SK-N-SH (cell line): Measurements from ENCODE around the gene CKAP4. TPM values are rescaled to one million over a fixed set of nuclear protein-coding genes. Genes with fewer than 3 reads are reported as not detected.

ENCODE experiments used
- CTCF ChIA-PET: fragments of 300-600, 350-600 bp; formaldehyde crosslinking; extraction: SDS; loops from one replicate; lab custom pipeline; 2021; lab: Yijun Ruan, JAX
- POLR2A ChIA-PET: fragments of 350-600 bp; sonication (Branson Sonifier 250); formaldehyde crosslinking; extraction: SDS; loops from one replicate; lab custom pipeline; 2020; ENCODE audit warnings: antibody characterized with exemption, inconsistent platforms; lab: Yijun Ruan, JAX
- DNase-seq: peaks from one replicate; pipeline ENCODE4 v3.0.0; 2012
- H2AFZ ChIP-seq: fragments of 200-600 bp; sonication (generic); 2 replicates; pipeline ENCODE4 v1.8.1; 2016; ENCODE audit warnings: antibody characterized with exemption, mild to moderate bottlenecking, low read depth
- H3F3A ChIP-seq: fragments of 200-600 bp; sonication (generic); replicated peaks from 2 replicates; pipeline ENCODE3; 2016; ENCODE audit warnings: antibody characterized with exemption, mild to moderate bottlenecking; ENCODE audit not compliant: insufficient read depth
- H3K27ac ChIP-seq, 2 experiments: fragments of 200-500 bp in 1 of 2; fragments of 200-600 bp in 1 of 2; sonication (Bioruptor generic) in 1 of 2; sonication (generic), shearing (Covaris generic) in 1 of 2; 2 replicates each; pipeline versions ENCODE4 v1.5.1 to v1.6.1; 2014 to 2016; ENCODE audit warnings: low read depth in 2 of 2, inconsistent platforms in 1 of 2, low read length in 1 of 2, mild to moderate bottlenecking in 1 of 2, mixed read lengths in 1 of 2
- H3K27me3 ChIP-seq: fragments of 200-600 bp; sonication (generic), shearing (Covaris generic); 2 replicates; pipeline ENCODE4 v1.6.1; 2016; ENCODE audit warnings: mixed run types; ENCODE audit not compliant: insufficient read depth
- H3K36me3 ChIP-seq, 2 experiments: fragments of 200-500 bp in 1 of 2; fragments of 200-600 bp in 1 of 2; sonication (Bioruptor generic) in 1 of 2; sonication (generic) in 1 of 2; replicated peaks in 1 of 2; 2 replicates each; pipeline versions ENCODE3 to v1.5.1; 2014 to 2016; ENCODE audit warnings: low read length in 1 of 2, mild to moderate bottlenecking in 1 of 2; ENCODE audit not compliant: insufficient read depth in 2 of 2, control insufficient read depth in 1 of 2
- H3K4me1 ChIP-seq, 2 experiments: fragments of 200-500 bp in 1 of 2; fragments of 200-600 bp in 1 of 2; sonication (Bioruptor generic) in 1 of 2; sonication (generic), shearing (Covaris generic) in 1 of 2; 2 replicates each; pipeline versions ENCODE4 v1.5.1 to v1.6.1; 2014 to 2016; ENCODE audit warnings: low read depth in 1 of 2, low read length in 1 of 2, mixed run types in 1 of 2; ENCODE audit not compliant: insufficient read depth in 2 of 2, control insufficient read depth in 1 of 2
- H3K4me2 ChIP-seq: fragments of 200-600 bp; sonication (generic), shearing (Covaris generic); 2 replicates; pipeline ENCODE4 v1.6.1; 2017; ENCODE audit warnings: mixed run types
- H3K4me3 ChIP-seq, 2 experiments: fragments of 200-500 bp in 1 of 2; fragments of 200-600 bp in 1 of 2; sonication (Bioruptor generic) in 1 of 2; sonication (generic), shearing (Covaris generic) in 1 of 2; 2 replicates each; pipeline versions ENCODE4 v1.5.1 to v1.8.1; 2014 to 2016; ENCODE audit warnings: low read depth in 2 of 2, inconsistent platforms in 1 of 2, low read length in 1 of 2, mild to moderate bottlenecking in 1 of 2, mixed read lengths in 1 of 2, moderate library complexity in 1 of 2
- H3K79me2 ChIP-seq: fragments of 200-600 bp; sonication (generic); 2 replicates; pipeline ENCODE4 v1.8.1; 2017; ENCODE audit warnings: mild to moderate bottlenecking; ENCODE audit not compliant: insufficient read depth
- H3K9ac ChIP-seq: fragments of 200-600 bp; sonication (generic); 2 replicates; pipeline ENCODE4 v1.6.1; 2017; ENCODE audit warnings: mixed run types
- H3K9me2 ChIP-seq: fragments of 200-600 bp; sonication (generic); 2 replicates; pipeline ENCODE4 v1.6.1; 2017; ENCODE audit warnings: mixed run types
- H3K9me3 ChIP-seq: fragments of 200-600 bp; sonication (generic); 2 replicates; pipeline ENCODE4 v1.6.1; 2017; ENCODE audit warnings: mixed run types, mild to moderate bottlenecking, moderate library complexity
- H4K20me1 ChIP-seq: fragments of 200-600 bp; sonication (generic); 2 replicates; pipeline ENCODE4 v1.6.1; 2017; ENCODE audit warnings: mild to moderate bottlenecking, mixed run types; ENCODE audit not compliant: insufficient read depth
- CHD2 ChIP-seq: fragments of 150-350 bp; IDR thresholded peaks from 2 replicates; pipeline ENCODE4 v1.6.1; 2018; ENCODE audit warnings: low read length; ENCODE audit not compliant: partially characterized antibody
- EP300 ChIP-seq, 2 experiments: IDR thresholded peaks; 2 replicates each; pipeline versions ENCODE4 v1.4.0 to v1.6.1; 2012; ENCODE audit warnings: borderline replicate concordance in 1 of 2, low read depth in 1 of 2, low read length in 1 of 2
- EZH2phosphoT487 ChIP-seq: fragments of 200-600 bp; sonication (generic); IDR thresholded peaks from 2 replicates; pipeline ENCODE4 v1.6.1; 2017; ENCODE audit warnings: low read depth, mixed run types, mild to moderate bottlenecking, antibody characterized with exemption, moderate library complexity, borderline replicate concordance
- FOSL2 ChIP-seq: IDR thresholded peaks from 2 replicates; pipeline ENCODE4 v1.4.0; 2012; ENCODE audit warnings: low read depth, mild to moderate bottlenecking, moderate library complexity, borderline replicate concordance
- FOXJ3 ChIP-seq: sonication (generic); formaldehyde crosslinking; IDR thresholded peaks from 2 replicates; pipeline ENCODE4 v1.5.1; 2020; ENCODE audit warnings: mild to moderate bottlenecking, missing genetic modification reagents
- GABPA ChIP-seq: IDR thresholded peaks from 2 replicates; pipeline ENCODE4 v1.4.0; 2012; ENCODE audit warnings: low read depth, mild to moderate bottlenecking
- JUND ChIP-seq: IDR thresholded peaks from 2 replicates; pipeline ENCODE4 v1.4.0; 2012
- MEF2A ChIP-seq: IDR thresholded peaks from 2 replicates; pipeline ENCODE4 v1.4.0; 2012; ENCODE audit warnings: low read depth, borderline replicate concordance
- MXI1 ChIP-seq: IDR thresholded peaks from 2 replicates; pipeline ENCODE4 v1.6.1; 2012; ENCODE audit warnings: mild to moderate bottlenecking, low read depth, low read length, improper control_type of control experiment
- POLR2AphosphoS5 ChIP-seq: IDR thresholded peaks from 2 replicates; pipeline ENCODE4 v1.6.1; 2012; ENCODE audit warnings: low read depth, low read length
- RAD21 ChIP-seq: IDR thresholded peaks from 2 replicates; pipeline ENCODE4 v1.6.1; 2012; ENCODE audit warnings: mild to moderate bottlenecking, low read length
- RCOR1 ChIP-seq: fragments of 150-350 bp; IDR thresholded peaks from 2 replicates; pipeline ENCODE4 v1.6.1; 2017; ENCODE audit warnings: antibody characterized with exemption, low read length
- TAF1 ChIP-seq: IDR thresholded peaks from 2 replicates; pipeline ENCODE4 v1.6.1; 2012; ENCODE audit warnings: low read depth, mild to moderate bottlenecking, low read length, moderate library complexity, borderline replicate concordance
- TCF12 ChIP-seq: IDR thresholded peaks from 2 replicates; pipeline ENCODE4 v1.4.0; 2012
- WGBS: methylation state at CpG from one replicate; pipeline ENCODE4 v1.1.6; 2017; ENCODE audit warnings: low lambda C conversion rate; 5-methylcytosine and 5-hydroxymethylcytosine counted together
- polyA plus RNA-seq, 3 experiments: library from polyadenylated mRNA; depleted of rRNA; stranded (reverse); fragments of >200 nt; gene quantifications; 2 replicates each; pipeline ENCODE4 v1.2.3, GENCODE V29; 2012
- TF ChIP-seq, protein P1 (sequence below): IDR thresholded peaks from 2 replicates; pipeline ENCODE4 v1.4.0; 2012; ENCODE audit warnings: low read depth
- TF ChIP-seq, protein P2 (sequence below): IDR thresholded peaks from 2 replicates; pipeline ENCODE4 v1.6.1; 2012; ENCODE audit warnings: mild to moderate bottlenecking, low read depth, low read length, moderate library complexity
- TF ChIP-seq, protein P3 (sequence below): IDR thresholded peaks from 2 replicates; pipeline ENCODE4; 2012

The CKAP4 gene
- polyA plus RNA-seq, 1 of the 3 experiments (the other 2 are of a cell fraction) = 113 TPM

GRCh38 chr12:106290666-106291065, 42.8 kb upstream of the CKAP4 start (continued):
- TF ChIP-seq MEF2A = no peak
- no peak for TF ChIP-seq GABPA

- Histone ChIP-seq H3K4me3 (no peak overlapping the region), H3K4me2 (no peak overlapping the region), H3K9me2 (no peaks in the 10 kb centered on the region), H3K36me3 (no peaks in the 10 kb centered on the region), H4K20me1 (no peaks in the 10 kb centered on the region), H3K27me3 (no peaks in the 10 kb centered on the region), H3K79me2 (no peaks in the 10 kb centered on the region), H3K9ac (no peak overlapping the region), H3K9me3 (no peaks in the 10 kb centered on the region), H2AFZ (peak overlapping the region; percentile 90), H3K4me1 (peaks cover 0 to 4% of the 10 kb centered on the region in 2 experiments; a peak in 2 of 4 replicates), H3K27ac (peak overlapping the region in 1 of 2 experiments; percentile 89; a peak in 2 of 4 replicates), H3F3A (peaks cover 9% of the 10 kb centered on the region)
- no peak for TF ChIP-seq TCF12
- TF ChIP-seq RAD21 = no peak
- TF ChIP-seq EZH2phosphoT487 = no peak
- TF ChIP-seq CHD2 = no peak
- POLR2A ChIA-PET = no interaction called here
- no peak for DNase-seq
- 94% methylated on average over 1 of the region's 1 CpG for WGBS
- CTCF ChIA-PET = interaction anchor here (0.6 to 1.5 kb wide), 2 partner anchors 62 to 816 kb away, joined by 3 to 4 read pairs; no protein-coding TSS in a partner anchor
Observed at GRCh38 chr12:106289196-106289681, 41.4 kb upstream of the CKAP4 start.

DNA sequence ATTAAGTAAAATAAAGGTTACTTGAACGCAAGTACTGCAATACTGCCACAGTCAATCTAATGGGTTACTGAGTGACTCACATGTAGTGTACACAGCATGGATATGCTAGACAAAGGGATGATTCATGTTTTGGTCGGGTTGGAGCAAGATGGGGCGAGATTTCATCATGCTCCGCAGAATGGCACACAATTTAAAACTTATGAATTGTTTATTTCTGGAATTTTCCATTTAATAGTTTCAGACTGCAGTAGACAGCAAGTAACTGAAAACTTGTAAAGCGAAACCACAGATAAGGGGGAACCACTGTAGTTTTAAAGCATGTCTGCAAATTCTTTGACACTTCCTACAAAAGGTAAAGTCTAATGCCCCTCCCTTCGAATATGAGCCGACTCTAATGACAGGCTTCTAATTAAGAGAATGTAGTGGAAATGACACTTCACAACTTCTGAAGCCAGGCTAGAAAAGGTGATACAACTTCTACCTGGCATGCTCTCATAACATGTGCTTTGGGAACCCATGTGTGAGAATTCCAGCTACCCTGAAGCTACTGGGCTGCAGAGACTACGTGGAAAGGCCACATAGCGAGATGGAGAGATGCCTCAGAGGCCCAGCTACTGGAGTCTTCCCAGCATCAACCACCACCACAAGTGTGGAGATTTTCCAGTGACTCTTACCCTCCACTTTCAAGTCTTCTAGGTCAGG, 40.8 kb upstream of the CKAP4 start:
- POLR2A ChIA-PET = no interaction called here
- H3K9me2 ChIP-seq = no peaks in the 10 kb centered on the region
- 44% methylated on average over 7 of the region's 9 CpGs for WGBS
- H3K27ac ChIP-seq = peak overlapping the region in 1 of 2 experiments; percentile 89; a peak in 2 of 4 replicates
- H3K27me3 ChIP-seq = no peaks in the 10 kb centered on the region
- no peaks in the 10 kb centered on the region for H4K20me1 ChIP-seq
- TF ChIP-seq EP300 (IDR thresholded peaks at IDR 0.05; ENCODE audit: borderline replicate concordance in 1 of 2, low read depth in 1 of 2, low read length in 1 of 2) = 0 out of 4 replicates have a peak, but pooled peaks of 1 of the 2 experiments have one; percentile 14
- TF ChIP-seq JUND = peak; percentile 84
- 0 out of 2 replicates have a peak, but pooled peaks have one; percentile 8 for TF ChIP-seq TAF1
- TF ChIP-seq, protein P1, sequence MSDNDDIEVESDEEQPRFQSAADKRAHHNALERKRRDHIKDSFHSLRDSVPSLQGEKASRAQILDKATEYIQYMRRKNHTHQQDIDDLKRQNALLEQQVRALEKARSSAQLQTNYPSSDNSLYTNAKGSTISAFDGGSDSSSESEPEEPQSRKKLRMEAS = peak; percentile 62; the same call in 1 of the 2 replicates
- TF ChIP-seq, protein P2, sequence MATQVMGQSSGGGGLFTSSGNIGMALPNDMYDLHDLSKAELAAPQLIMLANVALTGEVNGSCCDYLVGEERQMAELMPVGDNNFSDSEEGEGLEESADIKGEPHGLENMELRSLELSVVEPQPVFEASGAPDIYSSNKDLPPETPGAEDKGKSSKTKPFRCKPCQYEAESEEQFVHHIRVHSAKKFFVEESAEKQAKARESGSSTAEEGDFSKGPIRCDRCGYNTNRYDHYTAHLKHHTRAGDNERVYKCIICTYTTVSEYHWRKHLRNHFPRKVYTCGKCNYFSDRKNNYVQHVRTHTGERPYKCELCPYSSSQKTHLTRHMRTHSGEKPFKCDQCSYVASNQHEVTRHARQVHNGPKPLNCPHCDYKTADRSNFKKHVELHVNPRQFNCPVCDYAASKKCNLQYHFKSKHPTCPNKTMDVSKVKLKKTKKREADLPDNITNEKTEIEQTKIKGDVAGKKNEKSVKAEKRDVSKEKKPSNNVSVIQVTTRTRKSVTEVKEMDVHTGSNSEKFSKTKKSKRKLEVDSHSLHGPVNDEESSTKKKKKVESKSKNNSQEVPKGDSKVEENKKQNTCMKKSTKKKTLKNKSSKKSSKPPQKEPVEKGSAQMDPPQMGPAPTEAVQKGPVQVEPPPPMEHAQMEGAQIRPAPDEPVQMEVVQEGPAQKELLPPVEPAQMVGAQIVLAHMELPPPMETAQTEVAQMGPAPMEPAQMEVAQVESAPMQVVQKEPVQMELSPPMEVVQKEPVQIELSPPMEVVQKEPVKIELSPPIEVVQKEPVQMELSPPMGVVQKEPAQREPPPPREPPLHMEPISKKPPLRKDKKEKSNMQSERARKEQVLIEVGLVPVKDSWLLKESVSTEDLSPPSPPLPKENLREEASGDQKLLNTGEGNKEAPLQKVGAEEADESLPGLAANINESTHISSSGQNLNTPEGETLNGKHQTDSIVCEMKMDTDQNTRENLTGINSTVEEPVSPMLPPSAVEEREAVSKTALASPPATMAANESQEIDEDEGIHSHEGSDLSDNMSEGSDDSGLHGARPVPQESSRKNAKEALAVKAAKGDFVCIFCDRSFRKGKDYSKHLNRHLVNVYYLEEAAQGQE = 0 out of 2 replicates have a peak, but pooled peaks have one; percentile 21
- no peak for TF ChIP-seq FOXJ3 (CRISPR knock-in tag)
- peak; percentile 48; the same call in 1 of the 2 replicates for TF ChIP-seq TCF12
- no peak for TF ChIP-seq CHD2
- TF ChIP-seq, protein P3, sequence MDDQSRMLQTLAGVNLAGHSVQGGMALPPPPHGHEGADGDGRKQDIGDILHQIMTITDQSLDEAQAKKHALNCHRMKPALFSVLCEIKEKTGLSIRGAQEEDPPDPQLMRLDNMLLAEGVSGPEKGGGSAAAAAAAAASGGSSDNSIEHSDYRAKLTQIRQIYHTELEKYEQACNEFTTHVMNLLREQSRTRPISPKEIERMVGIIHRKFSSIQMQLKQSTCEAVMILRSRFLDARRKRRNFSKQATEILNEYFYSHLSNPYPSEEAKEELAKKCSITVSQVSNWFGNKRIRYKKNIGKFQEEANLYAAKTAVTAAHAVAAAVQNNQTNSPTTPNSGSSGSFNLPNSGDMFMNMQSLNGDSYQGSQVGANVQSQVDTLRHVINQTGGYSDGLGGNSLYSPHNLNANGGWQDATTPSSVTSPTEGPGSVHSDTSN = peak; percentile 60; the same call in 1 of the 2 replicates
- no peak for TF ChIP-seq POLR2AphosphoS5
- no peak for TF ChIP-seq RCOR1
- no peak for TF ChIP-seq MXI1
- TF ChIP-seq FOSL2 = peak; percentile 93
- CTCF ChIA-PET = interaction anchor here (0.6 to 1.5 kb wide), 2 partner anchors 62 to 816 kb away, joined by 3 to 4 read pairs; no protein-coding TSS in a partner anchor
- H3K9ac ChIP-seq = peak overlapping the region; percentile 44; the same call in 1 of the 2 replicates
- DNase-seq = no peak
- H3K4me3 ChIP-seq = no peak overlapping the region
- H3F3A ChIP-seq = peaks cover 9% of the 10 kb centered on the region
- no peaks in the 10 kb centered on the region for H3K36me3 ChIP-seq
- H3K9me3 ChIP-seq = no peaks in the 10 kb centered on the region
- H2AFZ ChIP-seq = peak overlapping the region; percentile 90
- no peaks in the 10 kb centered on the region for H3K79me2 ChIP-seq
- H3K4me2 ChIP-seq = no peak overlapping the region
- peaks cover 0 to 4% of the 10 kb centered on the region in 2 experiments; a peak in 2 of 4 replicates for H3K4me1 ChIP-seq
